ENCODE measurements around the gene ING1. TPM values are rescaled to one million over a fixed set of nuclear protein-coding genes. Genes with fewer than 3 reads are reported as not detected.

ING1 gene
- total and polyA plus RNA-seq, 2 of the 4 experiments (the other 2 are of a cell fraction) = 9.1 to 13.5 TPM

DNA sequence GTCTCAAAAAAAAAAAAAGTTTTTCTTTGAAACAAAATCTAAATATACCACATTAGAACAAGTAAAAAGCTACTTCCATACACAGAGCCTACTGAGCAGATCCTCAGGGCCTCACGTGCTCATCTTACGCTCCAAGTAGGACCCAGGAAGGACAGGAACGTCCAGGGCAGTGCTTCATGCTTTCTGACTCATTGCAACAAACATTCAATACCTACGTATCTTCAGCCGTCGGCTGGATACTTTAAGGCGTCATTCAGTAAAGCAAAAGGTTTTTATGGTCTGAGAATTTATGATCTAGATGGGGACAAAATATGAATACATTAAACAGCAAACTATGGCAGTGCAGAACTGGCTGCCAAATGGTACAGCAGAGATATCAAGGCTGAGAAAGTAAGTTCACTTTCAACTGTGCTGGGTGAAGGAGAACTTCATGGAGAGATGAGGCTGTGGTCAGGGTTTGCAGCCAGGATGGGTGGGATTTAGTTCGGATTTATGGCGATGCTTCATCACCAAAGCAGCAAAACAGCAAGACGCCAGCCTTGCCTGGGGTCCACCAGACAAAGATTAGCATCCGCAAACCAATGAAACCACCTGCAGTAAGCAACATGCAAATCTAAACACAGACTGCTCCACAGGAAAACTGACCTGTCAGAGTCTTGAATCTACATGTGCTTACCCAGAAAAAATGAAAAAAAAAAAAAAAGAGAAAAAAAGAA lies 28.0 kb upstream of the ING1 start (continued):
- TF ChIP-seq, protein P1, sequence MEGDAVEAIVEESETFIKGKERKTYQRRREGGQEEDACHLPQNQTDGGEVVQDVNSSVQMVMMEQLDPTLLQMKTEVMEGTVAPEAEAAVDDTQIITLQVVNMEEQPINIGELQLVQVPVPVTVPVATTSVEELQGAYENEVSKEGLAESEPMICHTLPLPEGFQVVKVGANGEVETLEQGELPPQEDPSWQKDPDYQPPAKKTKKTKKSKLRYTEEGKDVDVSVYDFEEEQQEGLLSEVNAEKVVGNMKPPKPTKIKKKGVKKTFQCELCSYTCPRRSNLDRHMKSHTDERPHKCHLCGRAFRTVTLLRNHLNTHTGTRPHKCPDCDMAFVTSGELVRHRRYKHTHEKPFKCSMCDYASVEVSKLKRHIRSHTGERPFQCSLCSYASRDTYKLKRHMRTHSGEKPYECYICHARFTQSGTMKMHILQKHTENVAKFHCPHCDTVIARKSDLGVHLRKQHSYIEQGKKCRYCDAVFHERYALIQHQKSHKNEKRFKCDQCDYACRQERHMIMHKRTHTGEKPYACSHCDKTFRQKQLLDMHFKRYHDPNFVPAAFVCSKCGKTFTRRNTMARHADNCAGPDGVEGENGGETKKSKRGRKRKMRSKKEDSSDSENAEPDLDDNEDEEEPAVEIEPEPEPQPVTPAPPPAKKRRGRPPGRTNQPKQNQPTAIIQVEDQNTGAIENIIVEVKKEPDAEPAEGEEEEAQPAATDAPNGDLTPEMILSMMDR (conservative IDR thresholded peaks at IDR 0.05; ENCODE audit: low read depth, low read length) = no peak

DNA sequence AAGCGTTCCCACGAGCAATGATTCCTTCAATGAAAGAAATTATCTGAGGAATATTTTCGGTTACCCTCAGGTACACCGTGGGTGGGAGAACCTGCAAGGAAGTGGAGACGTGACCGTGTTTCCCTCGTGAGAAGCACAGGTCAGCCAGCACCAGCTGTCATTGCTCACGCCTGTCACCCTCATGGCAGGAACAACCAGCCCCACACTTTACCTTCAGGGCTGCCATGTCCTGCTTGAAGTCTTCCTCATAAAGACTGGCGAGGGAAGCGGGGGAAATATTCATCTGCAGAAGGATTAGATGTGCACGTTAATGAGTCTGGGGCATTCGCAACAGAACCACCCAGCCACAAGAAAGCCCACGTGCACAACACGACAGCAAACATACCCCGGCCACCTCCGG lies 25.8 kb upstream of the ING1 start:
- Histone ChIP-seq H4K5ac (ENCODE audit: low read depth, low read length) (no peak overlapping the region), H2BK5ac (ENCODE audit: low read depth, low read length, poor library complexity, severe bottlenecking) (no peak overlapping the region), H3K79me1 (ENCODE audit: low read depth in 1 of 2, low read length in 2 of 2) (peaks cover 9 to 24% of the 10 kb centered on the region in 2 experiments), H4K8ac (ENCODE audit: low read depth in 2 of 2, low read length in 2 of 2) (no peak overlapping the region), H2BK15ac (ENCODE audit: low read depth, low read length) (no peak overlapping the region), H2BK20ac (ENCODE audit: low read depth, low read length) (no peak overlapping the region), H3K9me3 (ENCODE audit: control insufficient read depth, insufficient read depth, low read length) (no peaks in the 10 kb centered on the region), H3K14ac (replicated peaks; ENCODE audit: low read depth, low read length) (no peak overlapping the region), H3K36me3 (ENCODE audit: control insufficient read depth, insufficient read depth, low read length) (peaks cover 39% of the 10 kb centered on the region), H2AFZ (replicated peaks; ENCODE audit: low read length, poor library complexity) (peak overlapping the region; percentile 21), H3K4ac (ENCODE audit: low read depth, low read length) (no peak overlapping the region), H2BK120ac (ENCODE audit: low read depth, low read length) (no peak overlapping the region), H3K4me2 (ENCODE audit: low read depth, low read length) (no peak overlapping the region), H3K27ac (ENCODE audit: insufficient read depth, low read length) (no peak overlapping the region), H3K18ac (ENCODE audit: low read depth, low read length) (no peak overlapping the region), H3K9me1 (ENCODE audit: insufficient read depth, low read length) (0 out of 2 replicates have a peak, but pooled peaks cover 2% of the 10 kb centered on the region), H3K9ac (ENCODE audit: low read depth, low read length) (no peak overlapping the region), H3K4me3 (ENCODE audit: insufficient read depth, low read depth, low read length) (no peak overlapping the region), H3K23ac (ENCODE audit: low read depth, low read length) (no peak overlapping the region), H3K27me3 (ENCODE audit: control insufficient read depth, insufficient read depth, low read length) (no peaks in the 10 kb centered on the region), H4K91ac (ENCODE audit: insufficient read depth, low read depth, low read length) (no peak overlapping the region), H2AK9ac (replicated peaks; ENCODE audit: low read depth, low read length, poor library complexity) (no peak overlapping the region), H3K56ac (ENCODE audit: extremely low read depth, insufficient read depth, low read length) (no peak overlapping the region), H3K4me1 (ENCODE audit: control insufficient read depth, insufficient read depth, low read length) (peaks cover 3% of the 10 kb centered on the region; the same call in 1 of the 2 replicates), H4K20me1 (ENCODE audit: insufficient read depth, low read length) (peaks cover 2% of the 10 kb centered on the region), H2AK5ac (ENCODE audit: low read depth, low read length) (no peak overlapping the region)
- 95% methylated on average over 4 of the region's 16 CpGs; no CpG with 5 or more reads in 1 of the 2 experiments for WGBS, 2 experiments (ENCODE audit: extremely low coverage in 2 of 2, insufficient read length in 1 of 2)
- DNase-seq (no peak), ATAC-seq (ENCODE audit: low read depth) (no peak)
- ChIA-PET CTCF (no interaction called here), POLR2A (ENCODE audit: unreplicated experiment) (no interaction called here)
- BruUV-seq (replicated peaks) = no TSS peak
- in situ Hi-C loops (cut with MboI; ENCODE audit: low sequenced_read_pairs) (no loop called here), intact Hi-C loops (cut with micrococcal nuclease) (no loop called here), dilution Hi-C loops (cut with HindIII; ENCODE audit: low sequenced_read_pairs, unreplicated experiment) (no loop called here)
- TF ChIP-seq NFE2L2 (IDR thresholded peaks at IDR 0.05; ENCODE audit: low read depth, low read length) (no peak), USF2 (IDR thresholded peaks at IDR 0.05; ENCODE audit: low read depth, low read length) (no peak), CEBPB (IDR thresholded peaks at IDR 0.05; ENCODE audit: low read depth, low read length) (no peak), RFX5 (IDR thresholded peaks at IDR 0.05; ENCODE audit: low read depth, low read length) (no peak), MXI1 (IDR thresholded peaks at IDR 0.05; ENCODE audit: borderline replicate concordance, low read depth, low read length) (no peak), FOS (IDR thresholded peaks at IDR 0.05; ENCODE audit: low read depth, low read length) (no peak), BHLHE40 (IDR thresholded peaks at IDR 0.05; ENCODE audit: low read depth, low read length) (no peak), MAFK (IDR thresholded peaks at IDR 0.05; ENCODE audit: low read depth, low read length) (no peak)
- TF ChIP-seq, protein P2, sequence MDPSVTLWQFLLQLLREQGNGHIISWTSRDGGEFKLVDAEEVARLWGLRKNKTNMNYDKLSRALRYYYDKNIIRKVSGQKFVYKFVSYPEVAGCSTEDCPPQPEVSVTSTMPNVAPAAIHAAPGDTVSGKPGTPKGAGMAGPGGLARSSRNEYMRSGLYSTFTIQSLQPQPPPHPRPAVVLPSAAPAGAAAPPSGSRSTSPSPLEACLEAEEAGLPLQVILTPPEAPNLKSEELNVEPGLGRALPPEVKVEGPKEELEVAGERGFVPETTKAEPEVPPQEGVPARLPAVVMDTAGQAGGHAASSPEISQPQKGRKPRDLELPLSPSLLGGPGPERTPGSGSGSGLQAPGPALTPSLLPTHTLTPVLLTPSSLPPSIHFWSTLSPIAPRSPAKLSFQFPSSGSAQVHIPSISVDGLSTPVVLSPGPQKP (IDR thresholded peaks at IDR 0.05; ENCODE audit: borderline replicate concordance, low read depth, low read length) = no peak

Data from IMR-90 (cell line).